Liver (tissue), 9 donors: ENCODE results near the gene TRIM7. TPM values are rescaled to one million over a fixed set of nuclear protein-coding genes. Genes with fewer than 3 reads are reported as not detected.
"Not testable (repeated sequence)": the region's sequence is repeated elsewhere in the genome, so short reads cannot be mapped to it uniquely, and the experiment has no call there.

Experiments
- DNase-seq: peaks from one replicate; pipeline ENCODE4 v3.0.0-alpha.2; 2017; ENCODE audit warnings: low spot score
- H3K27ac ChIP-seq, 2 donors: one replicate each; pipeline ENCODE4 v1.7.0; 2013; ENCODE audit warnings: inconsistent platforms in 2 of 2, low read length in 2 of 2, control low read depth in 1 of 2, low read depth in 1 of 2, mild to moderate bottlenecking in 1 of 2
- H3K27me3 ChIP-seq, 4 donors: one replicate each; pipeline versions ENCODE4 v1.6.1 to v1.7.0; 2013; ENCODE audit warnings: low read length in 3 of 4, inconsistent platforms in 1 of 4, mild to moderate bottlenecking in 1 of 4, moderate library complexity in 1 of 4; ENCODE audit not compliant: control insufficient read depth in 4 of 4, insufficient read depth in 4 of 4
- H3K36me3 ChIP-seq, 4 donors: one replicate each; pipeline versions ENCODE4 v1.6.1 to v1.7.0; 2013; ENCODE audit warnings: low read length in 3 of 4, mild to moderate bottlenecking in 3 of 4, low read depth in 1 of 4, moderate library complexity in 1 of 4; ENCODE audit not compliant: control insufficient read depth in 4 of 4, insufficient read depth in 3 of 4
- H3K4me1 ChIP-seq, 4 donors: one replicate each; pipeline versions ENCODE4 v1.6.1 to v1.7.0; 2013; ENCODE audit warnings: low read length in 3 of 4, mild to moderate bottlenecking in 3 of 4, moderate library complexity in 1 of 4; ENCODE audit not compliant: control insufficient read depth in 4 of 4, insufficient read depth in 4 of 4
- H3K4me3 ChIP-seq, 3 donors: one replicate each; pipeline versions ENCODE4 v1.6.1 to v1.7.0; 2013; ENCODE audit warnings: low read length in 3 of 3, control low read depth in 1 of 3, low read depth in 1 of 3, mild to moderate bottlenecking in 1 of 3
- H3K9ac ChIP-seq, 2 donors: one replicate each; pipeline ENCODE4 v1.7.0; 2013; ENCODE audit warnings: low read length in 2 of 2, mild to moderate bottlenecking in 2 of 2, moderate library complexity in 2 of 2, control low read depth in 1 of 2, low read depth in 1 of 2
- H3K9me3 ChIP-seq, 4 donors: one replicate each; pipeline versions ENCODE4 v1.6.1 to v1.7.0; 2013; ENCODE audit warnings: low read length in 3 of 4; ENCODE audit not compliant: control insufficient read depth in 4 of 4
- ATF3 ChIP-seq: IDR thresholded peaks from 2 replicates; pipeline ENCODE4 v1.6.1; 2016; ENCODE audit warnings: antibody characterized with exemption
- EGR1 ChIP-seq, 2 donors: IDR thresholded peaks; 2 replicates each; pipeline ENCODE4 v1.6.1; 2016 to 2018; ENCODE audit warnings: antibody characterized with exemption in 2 of 2, low read depth in 2 of 2
- FOXA1 ChIP-seq: IDR thresholded peaks from 2 replicates; pipeline ENCODE4 v1.6.1; 2016; ENCODE audit warnings: antibody characterized with exemption
- FOXA2 ChIP-seq: IDR thresholded peaks from 2 replicates; pipeline ENCODE4 v1.6.1; 2016; ENCODE audit warnings: antibody characterized with exemption
- HNF4A ChIP-seq, 2 donors: conservative IDR thresholded peaks; 2 replicates each; pipeline ENCODE4 v1.6.1; 2016; ENCODE audit warnings: antibody characterized with exemption in 2 of 2, mild to moderate bottlenecking in 2 of 2
- JUND ChIP-seq, 2 donors: IDR thresholded peaks; 2 replicates each; pipeline ENCODE4 v1.6.1; 2016; ENCODE audit warnings: antibody characterized with exemption in 2 of 2
- MAX ChIP-seq: IDR thresholded peaks from 2 replicates; pipeline ENCODE4 v1.6.1; 2016; ENCODE audit warnings: antibody characterized with exemption
- RAD21 ChIP-seq, 2 donors: IDR thresholded peaks; 2 replicates each; pipeline ENCODE4 v1.6.1; 2016; ENCODE audit warnings: antibody characterized with exemption in 2 of 2, mild to moderate bottlenecking in 2 of 2
- REST ChIP-seq: IDR thresholded peaks from 2 replicates; pipeline ENCODE4 v1.6.1; 2016; ENCODE audit warnings: antibody characterized with exemption, mild to moderate bottlenecking
- RXRA ChIP-seq, 2 donors: IDR thresholded peaks; 2 replicates each; pipeline ENCODE4 v1.6.1; 2017 to 2018; ENCODE audit warnings: antibody characterized with exemption in 2 of 2, mild to moderate bottlenecking in 1 of 2
- TAF1 ChIP-seq: conservative IDR thresholded peaks from 2 replicates; pipeline ENCODE4 v1.6.1; 2016; ENCODE audit warnings: antibody characterized with exemption, mild to moderate bottlenecking
- WGBS: extraction: QIAGEN DNeasy Blood & Tissue Kit; methylation state at CpG from one replicate; pipeline ENCODE4 v1.1.7; 2013; 5-methylcytosine and 5-hydroxymethylcytosine counted together
- polyA plus RNA-seq, 2 donors: library from polyadenylated mRNA; stranded (reverse) in 1 of 2; unstranded in 1 of 2; fragments of 200-250 nt in 1 of 2; fragments of >200 nt in 1 of 2; fragmentation: Nextera tagmentation in 1 of 2; extraction: Ambion mirVana in 1 of 2; gene quantifications; one replicate each; pipeline versions ENCODE4 v1.2.1 to v1.2.3, GENCODE V29; 2013 to 2015
- total RNA-seq, 2 donors: library from RNA; depleted of rRNA; stranded (reverse); fragments of >200 nt; gene quantifications; one replicate each; pipeline ENCODE4 v1.2.3, GENCODE V29; 2014
- TF ChIP-seq, protein P1 (sequence below): fragments of 150-350 bp; IDR thresholded peaks from 2 replicates; pipeline ENCODE4 v1.5.1; 2017; ENCODE audit warnings: improper control_type of control experiment, low read depth, low read length; ENCODE audit not compliant: missing input control
- donor health status: healthy.
- donor health status: healthy.
- donor health status: healthy.
- donor health status: healthy.
- donor health status: healthy.

Gene TRIM7
- total and polyA plus RNA-seq, 4 donors: 0.10 to 0.50 (median 0.14) TPM; not detected in 1

GRCh38 chr5:181149355-181149754 lies 55.6 kb downstream of the TRIM7 start:
- Histone ChIP-seq H3K4me3 (no peak overlapping the region), H3K27me3 (peaks cover 0 to 14% (median 2%) of the 10 kb centered on the region in 4 donors), H3K9ac (no peak overlapping the region), H3K36me3 (no peaks in the 10 kb centered on the region), H3K9me3 (no peaks in the 10 kb centered on the region), H3K27ac (no peak overlapping the region), H3K4me1 (no peaks in the 10 kb centered on the region)
- no peak for TF ChIP-seq RAD21 (IDR thresholded peaks at IDR 0.05)
- TF ChIP-seq, protein P1, sequence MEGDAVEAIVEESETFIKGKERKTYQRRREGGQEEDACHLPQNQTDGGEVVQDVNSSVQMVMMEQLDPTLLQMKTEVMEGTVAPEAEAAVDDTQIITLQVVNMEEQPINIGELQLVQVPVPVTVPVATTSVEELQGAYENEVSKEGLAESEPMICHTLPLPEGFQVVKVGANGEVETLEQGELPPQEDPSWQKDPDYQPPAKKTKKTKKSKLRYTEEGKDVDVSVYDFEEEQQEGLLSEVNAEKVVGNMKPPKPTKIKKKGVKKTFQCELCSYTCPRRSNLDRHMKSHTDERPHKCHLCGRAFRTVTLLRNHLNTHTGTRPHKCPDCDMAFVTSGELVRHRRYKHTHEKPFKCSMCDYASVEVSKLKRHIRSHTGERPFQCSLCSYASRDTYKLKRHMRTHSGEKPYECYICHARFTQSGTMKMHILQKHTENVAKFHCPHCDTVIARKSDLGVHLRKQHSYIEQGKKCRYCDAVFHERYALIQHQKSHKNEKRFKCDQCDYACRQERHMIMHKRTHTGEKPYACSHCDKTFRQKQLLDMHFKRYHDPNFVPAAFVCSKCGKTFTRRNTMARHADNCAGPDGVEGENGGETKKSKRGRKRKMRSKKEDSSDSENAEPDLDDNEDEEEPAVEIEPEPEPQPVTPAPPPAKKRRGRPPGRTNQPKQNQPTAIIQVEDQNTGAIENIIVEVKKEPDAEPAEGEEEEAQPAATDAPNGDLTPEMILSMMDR: no peak
- no peak for DNase-seq
- 86% methylated on average over 6 of the region's 6 CpGs for WGBS

DNA sequence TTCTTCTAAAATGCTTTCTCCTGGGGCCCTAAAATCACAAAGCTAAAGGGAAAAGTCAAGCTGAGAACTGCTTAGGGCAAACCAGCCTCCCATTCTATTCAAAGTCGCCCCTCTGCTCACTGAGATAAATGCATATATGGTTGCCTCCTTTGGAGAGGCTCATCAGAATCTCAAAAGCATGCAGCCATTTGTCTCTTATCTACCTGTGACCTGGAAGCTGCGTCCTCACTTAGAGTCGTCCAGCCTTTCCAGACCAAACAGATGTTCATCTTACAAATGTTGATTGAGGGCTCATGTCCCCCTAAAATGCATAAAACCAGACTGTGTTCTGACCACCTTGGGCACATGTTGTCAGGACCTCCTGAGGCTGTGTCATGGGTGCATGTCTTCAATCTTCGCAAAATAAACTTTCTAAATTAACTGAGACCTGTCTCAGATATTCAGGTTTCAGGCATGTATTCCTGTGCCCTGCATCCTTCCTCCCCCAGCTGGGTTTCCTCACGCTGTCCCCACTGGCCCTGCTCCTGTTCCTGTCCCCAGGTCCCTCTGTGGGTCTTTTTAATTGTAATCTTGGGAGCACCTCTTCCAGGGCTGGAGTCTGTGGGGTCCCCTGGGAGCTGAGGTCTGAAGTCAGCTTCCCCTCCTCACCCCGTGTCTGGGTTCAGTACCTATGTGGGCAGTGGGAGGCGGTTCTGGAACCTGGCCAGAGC lies 57.9 kb downstream of the TRIM7 start, which contains the start of gene OR2V2:
Gene OR2V2 (plus strand): TSS at position 660 of the 710 bp plus-strand sequence. CDS start 7,357 bp downstream, outside the sequence.
- H3K36me3 ChIP-seq, H3K9ac ChIP-seq, H3K4me1 ChIP-seq, DNase-seq, H3K9me3 ChIP-seq, H3K4me3 ChIP-seq, H3K27ac ChIP-seq: not testable (repeated sequence)
- 49% methylated on average over 7 of the region's 7 CpGs for WGBS
- H3K27me3 ChIP-seq: peaks cover 0 to 14% (median 2%) of the 10 kb centered on the region in 4 donors

- Histone ChIP-seq H3K9me3 (no peaks in the 10 kb centered on the region), H3K9ac (no peak overlapping the region), H3K36me3 (no peaks in the 10 kb centered on the region), H3K27me3 (peaks cover 0 to 9% (median 2%) of the 10 kb centered on the region in 4 donors), H3K27ac (no peak overlapping the region), H3K4me3 (no peak overlapping the region), H3K4me1 (no peaks in the 10 kb centered on the region)
- TF ChIP-seq ATF3 (no peak), EGR1 (IDR thresholded peaks at IDR 0.05; ENCODE audit: low read depth in 2 of 2) (no peak), HNF4A (conservative IDR thresholded peaks at IDR 0.05) (no peak), TAF1 (no peak), MAX (no peak), REST (no peak), JUND (IDR thresholded peaks at IDR 0.05) (no peak), FOXA1 (no peak), FOXA2 (no peak), RXRA (IDR thresholded peaks at IDR 0.05) (no peak)
- TF ChIP-seq, protein P1: no peak
- 34% methylated on average over 1 of the region's 1 CpG for WGBS
- no peak for DNase-seq
Measured at GRCh38 chr5:181145133-181145532, 59.9 kb downstream of the TRIM7 start.
